K562 (cell line): ENCODE results near the gene SLC39A3. TPM values are rescaled to one million over a fixed set of nuclear protein-coding genes. Genes with fewer than 3 reads are reported as not detected.
A peak's percentile ranks its signal among the peaks of the same experiment; 100 is the strongest.

Experiments used
- BCOR ChIP-seq: fragments of 450-650 bp; IDR thresholded peaks from 2 replicates; pipeline ENCODE4 v1.6.1; 2016
- CREB5 ChIP-seq: fragments of 250-450 bp; sonication (Bioruptor Pico); IDR thresholded peaks from 2 replicates; pipeline ENCODE4 v1.5.0; 2020; ENCODE audit warnings: mild to moderate bottlenecking
- CTBP1 ChIP-seq: fragments of 450-650 bp; IDR thresholded peaks from 2 replicates; pipeline ENCODE4 v1.6.1; 2016; ENCODE audit warnings: borderline replicate concordance
- E2F1 ChIP-seq: sonication (generic); formaldehyde crosslinking; IDR thresholded peaks from 2 replicates; pipeline ENCODE4 v1.8.1; 2023; ENCODE audit warnings: mild to moderate bottlenecking, missing genetic modification reagents, moderate library complexity
- FOXO4 ChIP-seq: fragments of 450-650 bp; formaldehyde crosslinking; IDR thresholded peaks from 2 replicates; pipeline ENCODE4 v1.4.0; 2020; ENCODE audit warnings: mild to moderate bottlenecking, moderate library complexity
- HBP1 ChIP-seq: fragments of 450-650 bp; formaldehyde crosslinking; IDR thresholded peaks from 2 replicates; pipeline ENCODE4 v1.4.0; 2022; ENCODE audit warnings: missing genetic modification characterization
- HDAC2 ChIP-seq: fragments of 450-650 bp; IDR thresholded peaks from 2 replicates; pipeline ENCODE4 v1.6.1; 2016; ENCODE audit warnings: mild to moderate bottlenecking
- HDAC8 ChIP-seq: fragments of 450-650 bp; IDR thresholded peaks from 2 replicates; pipeline ENCODE4 v1.6.1; 2016; ENCODE audit warnings: mild to moderate bottlenecking, missing genetic modification characterization, moderate library complexity, missing compliant biosample characterization
- MAZ ChIP-seq, 2 experiments: fragments of 450-650 bp in 1 of 2; sonication (generic) in 1 of 2; formaldehyde crosslinking; IDR thresholded peaks in 1 of 2; conservative IDR thresholded peaks in 1 of 2; 2 replicates each; pipeline versions ENCODE4 v1.4.0 to v1.5.0; 2020; ENCODE audit warnings: mild to moderate bottlenecking in 1 of 2, missing genetic modification reagents in 1 of 2
- MTA1 ChIP-seq: fragments of 450-650 bp; IDR thresholded peaks from 2 replicates; pipeline ENCODE4 v1.6.1; 2017; ENCODE audit warnings: borderline replicate concordance
- NCOA2 ChIP-seq, 2 experiments: fragments of 450-650 bp; IDR thresholded peaks; 2 replicates each; pipeline ENCODE4 v1.6.1; 2018; ENCODE audit warnings: mild to moderate bottlenecking in 2 of 2, moderate library complexity in 1 of 2; ENCODE audit not compliant: partially characterized antibody in 2 of 2
- NRF1 ChIP-seq, 2 experiments: fragments of 450-650 bp; IDR thresholded peaks in 1 of 2; conservative IDR thresholded peaks in 1 of 2; 2 replicates each; pipeline ENCODE4 v1.6.1; 2014; ENCODE audit warnings: mild to moderate bottlenecking in 2 of 2
- POLR2G ChIP-seq: fragments of 200-400 bp; formaldehyde crosslinking; IDR thresholded peaks from 2 replicates; pipeline ENCODE4 v1.6.1; 2017; ENCODE audit warnings: low read depth, mild to moderate bottlenecking, antibody characterized with exemption, low read length, moderate library complexity
- RB1 ChIP-seq: fragments of 450-650 bp; IDR thresholded peaks from 2 replicates; pipeline ENCODE4 v1.6.1; 2017; ENCODE audit warnings: low read depth, mild to moderate bottlenecking
- RFX1 ChIP-seq: fragments of 450-650 bp; IDR thresholded peaks from 2 replicates; pipeline ENCODE4 v1.6.1; 2016; ENCODE audit warnings: mild to moderate bottlenecking, moderate library complexity
- SIN3B ChIP-seq: fragments of 450-650 bp; IDR thresholded peaks from 2 replicates; pipeline ENCODE4 v1.6.1; 2017; ENCODE audit warnings: low read depth, mild to moderate bottlenecking, moderate library complexity
- SRF ChIP-seq, 2 experiments: fragments of 250-450, 450-650 bp in 1 of 2; sonication (Bioruptor Pico) in 1 of 2; sonication (generic) in 1 of 2; formaldehyde crosslinking; IDR thresholded peaks; 2 replicates each; pipeline versions ENCODE4 v1.5.0 to v1.5.1; 2020 to 2022; ENCODE audit warnings: mild to moderate bottlenecking in 1 of 2, missing genetic modification reagents in 1 of 2
- ZBTB2 ChIP-seq: fragments of 450-650 bp; IDR thresholded peaks from 2 replicates; pipeline ENCODE4 v1.6.1; 2016; ENCODE audit warnings: antibody characterized with exemption
- ZNF324 ChIP-seq: fragments of 250-450 bp; sonication (Bioruptor Pico); IDR thresholded peaks from 2 replicates; pipeline ENCODE4 v1.4.0; 2020; ENCODE audit warnings: mild to moderate bottlenecking
- polyA plus RNA-seq, 8 experiments: library from polyadenylated mRNA; depleted of rRNA in 4 of 8; stranded (reverse) in 5 of 8; unstranded in 3 of 8; fragments of >200 nt; fragmentation: Nextera tagmentation in 2 of 8; fragmentation: Illumina TruSeq in 1 of 8; extraction: Ambion mirVana in 2 of 8; extraction: Trizol in 1 of 8; gene quantifications; 2 replicates each; pipeline versions ENCODE4 v1.2.1 to v1.2.3, GENCODE V29; 2011 to 2014; ENCODE audit warnings: inconsistent platforms in 1 of 8, missing spikeins in 1 of 8
- total RNA-seq, 7 experiments: library from RNA; depleted of rRNA in 6 of 7; stranded (reverse); fragments of >200 nt in 6 of 7; fragmentation: Illumina TruSeq in 2 of 7; extraction: Trizol in 2 of 7; gene quantifications; 2 replicates each; pipeline versions ENCODE4 v1.2.1 to v1.2.3, GENCODE V29; 2011 to 2021; ENCODE audit warnings: low replicate concordance in 1 of 7

SLC39A3 gene
- total and polyA plus RNA-seq, 9 of the 15 experiments (the other 6 are each of a cell fraction or from before 2014, with no cell fraction given), result 2.3 to 215 (median 127) TPM

- TF ChIP-seq NCOA2 (IDR thresholded peaks at IDR 0.05; ENCODE audit: partially characterized antibody in 2 of 2) (no peak), NRF1 (conservative IDR thresholded peaks at IDR 0.05 in 1 of 2, IDR thresholded peaks at IDR 0.05 in 1 of 2) (peak; percentile 99), HBP1 (CRISPR knock-in tag) (peak; percentile 98), RB1 (peak; percentile 91), FOXO4 (0 out of 2 replicates have a peak, but pooled peaks have one; percentile 22), E2F1 (CRISPR knock-in tag) (no peak), RFX1 (peak; percentile 93), HDAC2 (0 out of 2 replicates have a peak, but pooled peaks have one; percentile 37), MTA1 (no peak), CREB5 (CRISPR knock-in tag) (no peak), ZNF324 (no peak), BCOR (no peak), ZBTB2 (peak; percentile 94), POLR2G (peak; percentile 96), SIN3B (peak; percentile 66; the same call in 1 of the 2 replicates), HDAC8 (tag) (0 out of 2 replicates have a peak, but pooled peaks have one; percentile 28), SRF (CRISPR knock-in tag; IDR thresholded peaks at IDR 0.05) (peak; percentile 10 to 73; a peak in 3 of 4 replicates), MAZ (CRISPR knock-in tag; conservative IDR thresholded peaks at IDR 0.05 in 1 of 2, IDR thresholded peaks at IDR 0.05 in 1 of 2) (peak; percentile 42 to 76; a peak in 3 of 4 replicates), CTBP1 (peak; percentile 92)
Measured at GRCh38 chr19:2785244-2785997, 45.6 kb upstream of the SLC39A3 start, which contains the start of gene THOP1 (continued).
